GM12872 (cell line): ENCODE results near the gene AGTR1.

Experiments
- TF ChIP-seq, protein P1 (sequence below): IDR thresholded peaks from 3 replicates; pipeline ENCODE4 v1.5.1; 2011; ENCODE audit warnings: low read depth, mild to moderate bottlenecking, low read length, moderate library complexity; ENCODE audit not compliant: insufficient read depth

Gene AGTR1

DNA sequence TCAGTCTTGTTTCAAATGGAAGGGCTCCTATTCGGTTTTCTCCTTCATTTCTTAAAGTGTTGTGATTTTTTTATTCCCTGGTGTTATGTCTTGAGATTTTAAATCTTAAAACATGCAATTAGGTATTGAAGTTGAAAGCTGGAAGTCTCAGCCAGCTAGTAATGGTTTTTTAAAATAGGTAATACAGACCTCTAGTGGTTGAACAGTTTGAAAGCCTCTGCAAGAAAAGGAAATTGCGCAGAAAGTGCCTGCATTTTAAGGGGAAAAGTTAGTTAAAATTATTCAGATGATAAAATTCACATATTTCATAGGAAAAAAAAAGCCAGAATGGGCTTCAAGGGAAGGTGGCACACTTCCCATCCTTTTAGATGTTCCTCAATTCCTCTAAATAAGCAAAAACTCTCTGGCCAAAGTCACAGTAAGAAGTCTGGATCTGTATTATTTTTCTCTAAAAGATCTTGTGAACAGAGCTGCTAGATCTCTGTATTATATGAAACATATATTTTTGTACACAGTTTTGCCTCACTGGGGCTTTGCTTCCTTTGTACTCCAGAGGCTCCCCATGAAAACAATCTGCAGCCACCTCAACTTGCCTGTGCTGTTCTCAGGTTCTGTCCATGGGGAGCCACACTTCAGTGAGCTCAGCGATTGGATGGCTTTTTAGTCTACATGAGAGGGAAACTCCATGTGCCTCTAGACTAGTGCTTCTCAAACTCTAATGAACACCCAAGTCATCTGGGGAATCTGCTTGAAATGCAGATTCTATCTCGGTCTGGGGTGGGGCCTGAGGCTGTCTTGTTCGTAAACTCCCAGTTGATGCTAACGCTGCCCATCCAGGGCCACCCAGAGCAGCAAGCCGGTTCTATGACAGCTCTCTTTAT lies 21.5 kb downstream of the AGTR1 start:
- TF ChIP-seq, protein P1, sequence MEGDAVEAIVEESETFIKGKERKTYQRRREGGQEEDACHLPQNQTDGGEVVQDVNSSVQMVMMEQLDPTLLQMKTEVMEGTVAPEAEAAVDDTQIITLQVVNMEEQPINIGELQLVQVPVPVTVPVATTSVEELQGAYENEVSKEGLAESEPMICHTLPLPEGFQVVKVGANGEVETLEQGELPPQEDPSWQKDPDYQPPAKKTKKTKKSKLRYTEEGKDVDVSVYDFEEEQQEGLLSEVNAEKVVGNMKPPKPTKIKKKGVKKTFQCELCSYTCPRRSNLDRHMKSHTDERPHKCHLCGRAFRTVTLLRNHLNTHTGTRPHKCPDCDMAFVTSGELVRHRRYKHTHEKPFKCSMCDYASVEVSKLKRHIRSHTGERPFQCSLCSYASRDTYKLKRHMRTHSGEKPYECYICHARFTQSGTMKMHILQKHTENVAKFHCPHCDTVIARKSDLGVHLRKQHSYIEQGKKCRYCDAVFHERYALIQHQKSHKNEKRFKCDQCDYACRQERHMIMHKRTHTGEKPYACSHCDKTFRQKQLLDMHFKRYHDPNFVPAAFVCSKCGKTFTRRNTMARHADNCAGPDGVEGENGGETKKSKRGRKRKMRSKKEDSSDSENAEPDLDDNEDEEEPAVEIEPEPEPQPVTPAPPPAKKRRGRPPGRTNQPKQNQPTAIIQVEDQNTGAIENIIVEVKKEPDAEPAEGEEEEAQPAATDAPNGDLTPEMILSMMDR, result 0 out of 3 replicates have a peak, but pooled peaks have one; percentile 9

DNA sequence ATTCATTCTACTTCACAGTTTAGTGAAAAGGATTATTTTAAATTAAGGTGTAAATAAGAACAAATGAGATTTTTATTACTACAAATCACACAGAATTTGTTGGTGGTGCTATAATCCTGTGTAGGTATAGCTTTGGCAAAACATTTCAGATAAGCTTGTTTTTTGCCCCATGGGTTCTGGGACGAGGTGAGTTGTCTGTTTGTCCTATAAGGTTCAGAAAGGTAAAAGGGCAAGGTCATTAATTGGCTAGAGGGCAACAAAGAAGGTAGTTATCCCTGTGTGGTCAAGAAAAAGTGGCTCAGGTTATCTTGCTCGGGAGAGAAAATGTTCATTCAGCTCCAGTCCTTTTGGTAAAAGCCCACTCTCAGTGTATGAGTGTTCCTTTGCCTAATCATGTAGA lies 23.2 kb downstream of the AGTR1 start:
- TF ChIP-seq, protein P1, result no peak

DNA sequence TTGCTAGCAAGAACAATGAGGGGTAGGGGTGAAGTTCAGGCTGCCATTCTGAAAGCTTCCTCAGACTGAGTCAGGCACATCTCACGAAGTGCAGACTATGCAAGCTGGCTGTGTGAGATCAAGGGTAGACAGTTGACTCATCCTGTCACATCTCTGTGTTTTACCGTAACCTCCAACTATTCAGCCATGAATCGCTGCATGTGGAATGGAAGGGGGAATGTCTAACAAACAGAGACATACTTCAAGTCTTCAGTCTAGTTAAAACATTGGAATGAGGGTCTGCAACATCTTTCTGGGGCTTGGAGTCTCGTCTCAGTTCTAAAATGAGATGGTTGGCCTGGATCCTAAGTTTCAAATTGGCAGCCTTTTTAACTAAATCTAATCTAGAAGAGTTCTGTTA lies 25.9 kb downstream of the AGTR1 start:
- TF ChIP-seq, protein P1, result no peak

DNA sequence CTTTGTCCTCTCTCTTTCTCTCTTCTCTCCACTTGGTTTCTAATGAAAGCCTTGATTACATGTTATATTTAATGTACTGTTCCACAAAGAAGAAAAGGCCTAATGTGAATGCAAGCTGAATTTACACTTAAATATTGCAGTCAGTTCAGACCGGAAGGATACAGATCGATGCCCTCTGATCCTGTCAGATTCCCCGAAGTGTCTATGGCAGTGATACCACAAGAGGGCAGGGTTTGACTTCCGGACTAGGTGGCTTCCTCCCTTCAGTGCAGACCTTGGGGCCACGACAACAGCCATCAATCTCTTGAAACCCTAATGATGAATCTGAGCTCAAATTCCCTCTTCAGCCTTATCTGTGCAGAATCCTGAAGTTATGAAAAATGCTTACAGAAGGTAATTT lies 29.5 kb downstream of the AGTR1 start:
- TF ChIP-seq, protein P1, result peak; percentile 57

DNA sequence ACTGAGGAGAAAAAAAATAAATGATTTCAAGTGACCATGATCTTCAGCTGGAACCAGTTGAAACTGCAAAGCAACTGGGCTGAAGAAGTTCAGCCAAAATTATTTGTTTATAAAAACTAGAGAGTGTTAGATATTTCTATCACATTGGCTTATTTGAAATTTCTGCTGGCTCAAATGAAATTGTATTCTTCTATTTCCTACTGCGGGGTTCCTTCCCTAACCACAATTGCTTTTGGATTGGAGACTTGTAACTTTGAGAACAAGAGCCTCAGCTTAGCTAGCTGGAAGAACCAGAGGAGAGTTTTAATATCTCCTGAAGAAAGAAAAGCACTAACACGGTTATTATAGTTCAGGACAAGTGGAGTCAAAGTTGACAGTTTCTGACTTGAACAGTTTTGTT lies 31.1 kb downstream of the AGTR1 start:
- TF ChIP-seq, protein P1, result no peak

DNA sequence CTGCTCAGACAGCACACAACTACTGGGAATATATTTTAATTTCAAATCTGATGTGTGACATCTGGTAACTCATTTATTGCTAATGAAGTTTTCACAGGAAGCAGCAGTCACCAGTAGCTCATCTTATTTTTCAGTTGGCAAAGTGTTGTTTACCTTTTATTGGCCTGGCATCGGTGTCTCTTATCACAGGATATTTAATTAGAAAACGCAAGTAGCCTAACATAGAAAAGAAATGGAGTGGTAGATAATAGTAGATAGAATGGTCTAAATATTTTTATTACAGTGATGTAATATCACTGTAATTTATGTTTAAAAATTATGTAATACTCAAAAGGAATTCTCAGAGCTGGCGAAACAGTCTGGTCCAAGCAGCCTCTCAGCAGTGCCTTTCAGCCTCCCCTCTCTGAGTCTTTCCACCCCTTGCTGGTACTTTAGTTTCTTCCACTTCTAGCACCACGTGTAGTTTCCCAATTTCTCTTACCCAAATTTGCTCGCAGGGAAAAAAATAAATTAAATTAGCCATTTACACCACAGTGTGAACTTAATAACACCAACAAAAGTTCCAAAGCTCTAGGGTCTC lies 31.9 kb downstream of the AGTR1 start:
- TF ChIP-seq, protein P1, result no peak

DNA sequence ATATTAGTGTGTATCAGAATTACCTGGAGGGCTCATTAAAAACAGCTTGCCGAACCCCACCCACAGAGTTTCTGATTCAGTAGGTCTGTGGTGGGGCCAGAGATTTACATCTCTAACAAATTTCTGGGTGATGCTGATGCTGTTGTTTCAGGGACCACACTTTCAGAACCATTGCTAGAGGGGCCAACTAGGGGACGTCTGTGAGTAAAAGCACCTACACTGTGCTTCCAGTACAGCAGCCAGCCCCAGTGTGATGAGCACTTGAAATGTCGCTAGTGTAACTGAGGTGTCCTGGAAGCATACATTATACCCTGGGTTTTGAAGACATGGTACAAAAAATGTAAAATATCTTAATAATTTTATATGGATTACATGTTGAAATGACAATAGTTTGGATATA lies 33.0 kb downstream of the AGTR1 start:
- TF ChIP-seq, protein P1, result no peak
